GM23248 (cell line): ENCODE results near the gene SLC18B1. TPM values are rescaled to one million over a fixed set of nuclear protein-coding genes. Genes with fewer than 3 reads are reported as not detected.

Experiments
- DNase-seq: peaks from one replicate; pipeline ENCODE4 v3.0.0-alpha.2; 2015
- H2AFZ ChIP-seq: fragments of 200-600 bp; sonication (generic); 2 replicates; pipeline ENCODE4 v1.6.1; 2016; ENCODE audit warnings: antibody characterized with exemption
- H3F3A ChIP-seq: fragments of 200-600 bp; sonication (generic); 2 replicates; pipeline ENCODE4 v1.6.1; 2016; ENCODE audit warnings: mild to moderate bottlenecking, antibody characterized with exemption, mixed run types; ENCODE audit not compliant: insufficient read depth
- H3K27ac ChIP-seq: fragments of 200-600 bp; sonication (generic); 2 replicates; pipeline ENCODE4 v1.5.1; 2016; ENCODE audit warnings: mild to moderate bottlenecking
- H3K27me3 ChIP-seq: fragments of 200-600 bp; sonication (generic); replicated peaks from 2 replicates; pipeline ENCODE4 v1.6.1; 2016; ENCODE audit warnings: mild to moderate bottlenecking; ENCODE audit not compliant: insufficient read depth
- H3K36me3 ChIP-seq: fragments of 200-600 bp; sonication (generic); 2 replicates; pipeline ENCODE4 v1.6.1; 2016; ENCODE audit warnings: low read depth, mild to moderate bottlenecking
- H3K4me1 ChIP-seq: fragments of 200-600 bp; sonication (generic); 2 replicates; pipeline ENCODE4 v1.6.1; 2016; ENCODE audit warnings: mild to moderate bottlenecking; ENCODE audit not compliant: insufficient read depth
- H3K4me2 ChIP-seq: fragments of 200-600 bp; sonication (generic); one replicate; pipeline ENCODE4 v1.6.1; 2016; ENCODE audit warnings: mild to moderate bottlenecking; ENCODE audit not compliant: unreplicated experiment
- H3K4me3 ChIP-seq: fragments of 200-600 bp; sonication (generic); 2 replicates; pipeline ENCODE4 v1.5.1; 2016; ENCODE audit warnings: mild to moderate bottlenecking
- H3K79me2 ChIP-seq: fragments of 200-600 bp; sonication (generic); 2 replicates; pipeline ENCODE4 v1.6.1; 2016; ENCODE audit warnings: mild to moderate bottlenecking; ENCODE audit not compliant: insufficient read depth
- H3K9ac ChIP-seq: fragments of 200-600 bp; sonication (generic); 2 replicates; pipeline ENCODE4 v1.6.1; 2016; ENCODE audit warnings: mild to moderate bottlenecking
- H3K9me2 ChIP-seq: fragments of 200-600 bp; sonication (generic); 2 replicates; pipeline ENCODE4 v1.6.1; 2016; ENCODE audit warnings: mixed run types, mild to moderate bottlenecking, moderate library complexity; ENCODE audit not compliant: insufficient read depth
- H3K9me3 ChIP-seq: fragments of 200-600 bp; sonication (generic); one replicate; pipeline ENCODE4 v1.6.1; 2017; ENCODE audit warnings: low read depth
- H4K20me1 ChIP-seq: fragments of 200-600 bp; sonication (generic); 2 replicates; pipeline ENCODE4 v1.6.0; 2016; ENCODE audit not compliant: insufficient read depth
- EZH2 ChIP-seq: fragments of 200-600 bp; sonication (generic); IDR thresholded peaks from 2 replicates; pipeline ENCODE4 v1.6.1; 2018; ENCODE audit warnings: antibody characterized with exemption, mild to moderate bottlenecking; ENCODE audit not compliant: insufficient read depth, poor library complexity, severe bottlenecking
- EZH2phosphoT487 ChIP-seq: fragments of 200-600 bp; sonication (generic); IDR thresholded peaks from 2 replicates; pipeline ENCODE4 v1.6.1; 2018; ENCODE audit warnings: antibody characterized with exemption, moderate library complexity, mild to moderate bottlenecking, low read depth; ENCODE audit not compliant: insufficient read depth
- WGBS, 2 experiments: methylation state at CpG; one replicate each; pipeline ENCODE4 v1.1.6; 2015 to 2017; ENCODE audit warnings: low lambda C conversion rate in 2 of 2, low coverage in 1 of 2; ENCODE audit errors: missing lambda C conversion rate in 2 of 2; 5-methylcytosine and 5-hydroxymethylcytosine counted together
- in situ Hi-C: fragments of 300-500 bp; cut with MboI; formaldehyde crosslinking; loops from 2 replicates; pipeline ENCODE4 v1.15.0; 2020
- polyA plus RNA-seq: library from polyadenylated mRNA; unstranded; fragments of >200 nt; fragmentation: Nextera tagmentation; extraction: Ambion mirVana; gene quantifications from 2 replicates; pipeline ENCODE4 v1.2.1, GENCODE V29; 2016
- total RNA-seq: library from RNA; depleted of rRNA; stranded (reverse); fragments of >200 nt; shearing (Covaris generic); gene quantifications from 2 replicates; pipeline ENCODE4 v1.2.3, GENCODE V29; 2014

The SLC18B1 gene
- total and polyA plus RNA-seq, 2 experiments from 2014 or later: 4.6 to 5.8 TPM

- peak overlapping the region; percentile 55 for H3K27ac ChIP-seq
- H2AFZ ChIP-seq: 0 out of 2 replicates have a peak overlapping the region, but pooled peaks have one; percentile 6
- H3K4me2 ChIP-seq: no peak overlapping the region
- H3K9ac ChIP-seq: no peak overlapping the region
- H3K27me3 ChIP-seq: no peaks in the 10 kb centered on the region
- H3K79me2 ChIP-seq: no peaks in the 10 kb centered on the region
- WGBS, 2 experiments: 49 to 56% methylated on average over 3 of the region's 3 CpGs
- H3K4me3 ChIP-seq: no peak overlapping the region
- no peaks in the 10 kb centered on the region for H3K36me3 ChIP-seq
- H3K9me2 ChIP-seq: no peaks in the 10 kb centered on the region
- peak; percentile 85 for DNase-seq
- peaks cover 11% of the 10 kb centered on the region for H3F3A ChIP-seq
- peaks cover 16% of the 10 kb centered on the region for H3K4me1 ChIP-seq
- H3K9me3 ChIP-seq: no peaks in the 10 kb centered on the region
- H4K20me1 ChIP-seq: no peaks in the 10 kb centered on the region
- TF ChIP-seq EZH2 (no peak), EZH2phosphoT487 (no peak)
- in situ Hi-C loops: no loop called here
Observed at GRCh38 chr6:132730560-132730959, 67.9 kb downstream of the SLC18B1 start.

GRCh38 chr6:132728616-132729015 is 69.8 kb downstream of the SLC18B1 start:
- TF ChIP-seq EZH2phosphoT487 (no peak), EZH2 (no peak)
- Histone ChIP-seq H3K36me3 (no peaks in the 10 kb centered on the region), H3K4me1 (peaks cover 16% of the 10 kb centered on the region), H3K79me2 (no peaks in the 10 kb centered on the region), H4K20me1 (no peaks in the 10 kb centered on the region), H3K9ac (no peak overlapping the region), H2AFZ (no peak overlapping the region), H3K4me2 (no peak overlapping the region), H3K27ac (no peak overlapping the region), H3K9me3 (no peaks in the 10 kb centered on the region), H3K27me3 (no peaks in the 10 kb centered on the region), H3F3A (peaks cover 11% of the 10 kb centered on the region), H3K9me2 (no peaks in the 10 kb centered on the region), H3K4me3 (no peak overlapping the region)
- in situ Hi-C loops: no loop called here
- no peak for DNase-seq
- 70 to 72% methylated on average over 4 of the region's 4 CpGs for WGBS, 2 experiments

- no peak overlapping the region for H3K4me3 ChIP-seq
- no peak overlapping the region for H2AFZ ChIP-seq
- peaks cover 16% of the 10 kb centered on the region for H3K4me1 ChIP-seq
- H3K27ac ChIP-seq: no peak overlapping the region
- DNase-seq: no peak
- no peaks in the 10 kb centered on the region for H3K79me2 ChIP-seq
- in situ Hi-C loops: no loop called here
- TF ChIP-seq EZH2: no peak
- 88 to 99% methylated on average over 4 of the region's 4 CpGs for WGBS, 2 experiments
- no peak overlapping the region for H3K4me2 ChIP-seq
- H3K9me2 ChIP-seq: no peaks in the 10 kb centered on the region
- no peaks in the 10 kb centered on the region for H3K27me3 ChIP-seq
- H3K9ac ChIP-seq: no peak overlapping the region
- no peaks in the 10 kb centered on the region for H3K36me3 ChIP-seq
- H3K9me3 ChIP-seq: no peaks in the 10 kb centered on the region
- peaks cover 11% of the 10 kb centered on the region for H3F3A ChIP-seq
- no peaks in the 10 kb centered on the region for H4K20me1 ChIP-seq
Observed at GRCh38 chr6:132726608-132726975, 71.8 kb downstream of the SLC18B1 start.

- Histone ChIP-seq H3K27me3 (no peaks in the 10 kb centered on the region), H3K4me2 (no peak overlapping the region), H3K4me1 (peaks cover 11% of the 10 kb centered on the region), H3F3A (peaks cover 9% of the 10 kb centered on the region), H3K9me3 (no peaks in the 10 kb centered on the region), H3K9me2 (no peaks in the 10 kb centered on the region), H3K79me2 (no peaks in the 10 kb centered on the region), H4K20me1 (no peaks in the 10 kb centered on the region), H3K36me3 (no peaks in the 10 kb centered on the region), H3K4me3 (no peak overlapping the region), H2AFZ (no peak overlapping the region), H3K27ac (no peak overlapping the region), H3K9ac (no peak overlapping the region)
- in situ Hi-C loops: no loop called here
- TF ChIP-seq EZH2phosphoT487 (no peak), EZH2 (no peak)
- DNase-seq: no peak
- WGBS, 2 experiments: 59% methylated on average over 6 of the region's 6 CpGs
Observed at GRCh38 chr6:132725947-132726607, 72.4 kb downstream of the SLC18B1 start.

GRCh38 chr6:132725471-132725870 is 73.0 kb downstream of the SLC18B1 start:
- Histone ChIP-seq H3K36me3 (no peaks in the 10 kb centered on the region), H3K9me3 (no peaks in the 10 kb centered on the region), H3K4me2 (no peak overlapping the region), H3K79me2 (no peaks in the 10 kb centered on the region), H3K27me3 (no peaks in the 10 kb centered on the region), H3K27ac (no peak overlapping the region), H3K9me2 (no peaks in the 10 kb centered on the region), H3K4me3 (no peak overlapping the region), H4K20me1 (no peaks in the 10 kb centered on the region), H3K9ac (no peak overlapping the region), H3K4me1 (peaks cover 6% of the 10 kb centered on the region), H3F3A (peaks cover 4% of the 10 kb centered on the region; the same call in 1 of the 2 replicates), H2AFZ (no peak overlapping the region)
- in situ Hi-C loops: no loop called here
- TF ChIP-seq EZH2 (no peak), EZH2phosphoT487 (no peak)
- WGBS, 2 experiments: 88 to 90% methylated on average over 6 of the region's 6 CpGs
- DNase-seq: no peak
